Mucosa of stomach (tissue), 1 donor: ENCODE data around the gene IFT172.

Experiments
- H3K27me3 ChIP-seq: one replicate; pipeline ENCODE4 v1.7.0; 2013; ENCODE audit warnings: mild to moderate bottlenecking, low read length; ENCODE audit not compliant: control insufficient read depth, insufficient read depth
- H3K36me3 ChIP-seq: one replicate; pipeline ENCODE4 v1.7.0; 2013; ENCODE audit warnings: low read length; ENCODE audit not compliant: control insufficient read depth, insufficient read depth
- H3K4me1 ChIP-seq: one replicate; pipeline ENCODE4 v1.7.0; 2013; ENCODE audit warnings: mild to moderate bottlenecking, low read length; ENCODE audit not compliant: control insufficient read depth, insufficient read depth
- H3K4me3 ChIP-seq: one replicate; pipeline ENCODE4 v1.7.0; 2013; ENCODE audit warnings: low read length
- H3K9ac ChIP-seq: one replicate; pipeline ENCODE4 v1.7.0; 2013; ENCODE audit warnings: mild to moderate bottlenecking, low read length, moderate library complexity
- H3K9me3 ChIP-seq: one replicate; pipeline ENCODE4 v1.7.0; 2013; ENCODE audit warnings: mild to moderate bottlenecking, low read length, moderate library complexity; ENCODE audit not compliant: control insufficient read depth
- donor health status: Pancreatic carcinoma.

The IFT172 gene

GRCh38 chr2:27409321-27410073, 80.0 kb downstream of the IFT172 start, which contains the start of gene PPM1G:
Gene PPM1G, minus strand, starts transcription at chr2:27409591. Its CDS starts 169 bp downstream, at chr2:27409422.
- Histone ChIP-seq H3K9me3 (no peaks in the 10 kb centered on the region), H3K27me3 (no peaks in the 10 kb centered on the region), H3K4me3 (peak within 1 kb of the TSS; percentile 78), H3K9ac (peak within 1 kb of the TSS; percentile 80), H3K4me1 (peaks cover 12% of the 10 kb centered on the region), H3K36me3 (no peaks in the 10 kb centered on the region)

DNA sequence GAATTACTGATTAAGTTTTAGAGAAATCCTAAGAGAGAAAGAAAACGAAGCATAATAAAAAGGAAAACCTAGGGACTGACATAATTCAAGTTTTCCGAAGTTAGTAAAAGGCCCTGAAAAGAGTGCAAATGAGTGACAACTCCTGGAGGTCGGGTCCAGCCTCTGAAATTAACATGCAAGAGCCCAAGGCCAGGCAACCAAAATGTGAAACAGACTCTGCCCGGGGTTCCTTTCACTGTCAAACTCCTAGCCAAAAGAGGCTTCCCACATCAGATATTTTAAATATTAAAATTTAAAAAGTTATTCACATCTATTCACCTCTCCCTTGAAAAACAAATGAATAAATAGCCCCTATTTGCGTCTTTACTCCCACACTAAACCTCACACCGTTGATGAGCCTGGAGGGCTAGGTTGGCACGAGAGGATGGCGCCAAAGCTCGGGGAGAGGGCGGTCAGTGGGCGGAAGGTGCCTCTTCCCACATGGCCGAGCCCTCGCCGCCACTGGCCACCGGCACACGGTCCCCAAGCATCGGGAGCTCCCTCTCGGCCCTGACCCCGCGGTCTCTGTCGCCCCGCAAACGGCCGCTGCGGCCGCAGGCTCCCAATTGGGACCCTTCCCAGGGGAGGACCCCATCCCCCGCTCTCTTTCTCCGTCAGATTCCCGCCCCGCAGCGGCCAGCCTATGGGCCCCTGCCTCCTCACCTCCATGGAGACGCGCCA, 80.8 kb downstream of the IFT172 start:
- Histone ChIP-seq H3K36me3 (no peaks in the 10 kb centered on the region), H3K9me3 (no peaks in the 10 kb centered on the region), H3K4me1 (peaks cover 12% of the 10 kb centered on the region), H3K9ac (peak overlapping the region; percentile 80), H3K27me3 (no peaks in the 10 kb centered on the region), H3K4me3 (peak overlapping the region; percentile 78)

GRCh38 chr2:27407798-27408491, 81.6 kb downstream of the IFT172 start:
- Histone ChIP-seq H3K4me1 (peaks cover 12% of the 10 kb centered on the region), H3K9me3 (no peaks in the 10 kb centered on the region), H3K36me3 (no peaks in the 10 kb centered on the region), H3K27me3 (no peaks in the 10 kb centered on the region), H3K9ac (peak overlapping the region; percentile 80), H3K4me3 (no peak overlapping the region)

- Histone ChIP-seq H3K4me3 (no peak overlapping the region), H3K4me1 (no peaks in the 10 kb centered on the region), H3K27me3 (no peaks in the 10 kb centered on the region), H3K9me3 (no peaks in the 10 kb centered on the region), H3K36me3 (no peaks in the 10 kb centered on the region), H3K9ac (no peak overlapping the region)
Measured at GRCh38 chr2:27400348-27401135, 89.0 kb downstream of the IFT172 start.

DNA sequence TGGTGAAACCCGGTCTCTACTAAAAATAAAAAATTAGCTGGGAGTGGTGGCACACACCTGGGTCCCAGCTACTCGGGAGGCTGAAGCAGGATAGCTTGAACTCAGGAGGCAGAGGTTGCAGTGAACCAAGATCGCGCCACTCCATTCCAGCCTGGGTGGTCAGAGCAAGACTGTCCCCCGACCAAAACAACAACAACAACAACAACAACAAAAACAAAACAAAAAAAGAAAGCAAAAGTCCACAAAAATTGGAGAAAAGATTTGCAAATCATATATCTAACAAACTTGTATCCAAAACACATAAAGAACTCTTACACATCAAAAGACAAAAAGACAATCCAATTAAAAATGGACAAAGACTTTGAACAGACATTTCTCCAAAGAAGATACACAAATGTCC, 90.6 kb downstream of the IFT172 start:
- Histone ChIP-seq H3K4me1 (no peaks in the 10 kb centered on the region), H3K9me3 (no peaks in the 10 kb centered on the region), H3K9ac (no peak overlapping the region), H3K36me3 (no peaks in the 10 kb centered on the region), H3K27me3 (no peaks in the 10 kb centered on the region), H3K4me3 (no peak overlapping the region)
